H9 (cell line): ENCODE results near the gene IL20. TPM values are rescaled to one million over a fixed set of nuclear protein-coding genes. Genes with fewer than 3 reads are reported as not detected.
A peak's percentile ranks its signal among the peaks of the same experiment; 100 is the strongest.

Experiments used
- DNase-seq: peaks from one replicate; pipeline ENCODE4 v3.0.0-alpha.2; 2017
- H2AFZ ChIP-seq: one replicate; pipeline ENCODE4 v1.6.1; 2013; ENCODE audit warnings: mild to moderate bottlenecking, low read length, control low read depth, moderate library complexity
- H2AK5ac ChIP-seq: 2 replicates; pipeline ENCODE4 v1.6.1; 2013; ENCODE audit warnings: low read length, control low read depth, mixed read lengths; ENCODE audit not compliant: insufficient read length
- H2BK120ac ChIP-seq: one replicate; pipeline ENCODE4 v1.6.1; 2013; ENCODE audit warnings: low read depth, mild to moderate bottlenecking, low read length, control low read depth, inconsistent platforms; ENCODE audit not compliant: poor library complexity, severe bottlenecking
- H2BK12ac ChIP-seq: 2 replicates; pipeline ENCODE4 v1.6.1; 2013; ENCODE audit warnings: low read length, control low read depth, mixed read lengths, low read depth; ENCODE audit not compliant: insufficient read length
- H2BK15ac ChIP-seq: 2 replicates; pipeline ENCODE4 v1.6.1; 2013; ENCODE audit warnings: low read depth, low read length, control low read depth
- H2BK20ac ChIP-seq: one replicate; pipeline ENCODE4 v1.6.1; 2013; ENCODE audit warnings: low read depth, mild to moderate bottlenecking, low read length, control low read depth, inconsistent platforms; ENCODE audit not compliant: poor library complexity, severe bottlenecking
- H2BK5ac ChIP-seq: 2 replicates; pipeline ENCODE4 v1.6.1; 2013; ENCODE audit warnings: low read length, control low read depth, mixed read lengths; ENCODE audit not compliant: insufficient read length
- H3K14ac ChIP-seq: 2 replicates; pipeline ENCODE4 v1.6.1; 2013; ENCODE audit warnings: low read length, control low read depth; ENCODE audit not compliant: insufficient read depth
- H3K18ac ChIP-seq: 2 replicates; pipeline ENCODE4 v1.6.1; 2013; ENCODE audit warnings: low read depth, mild to moderate bottlenecking, mixed read lengths, low read length, control low read depth; ENCODE audit not compliant: insufficient read length
- H3K23ac ChIP-seq: 2 replicates; pipeline ENCODE4 v1.6.1; 2013; ENCODE audit warnings: low read length, control low read depth, mixed read lengths, low read depth; ENCODE audit not compliant: insufficient read length
- H3K23me2 ChIP-seq: 2 replicates; pipeline ENCODE4 v1.6.1; 2013; ENCODE audit warnings: low read depth, mild to moderate bottlenecking, mixed read lengths, low read length, control low read depth; ENCODE audit not compliant: insufficient read length, poor library complexity, severe bottlenecking
- H3K27ac ChIP-seq: 2 replicates; pipeline ENCODE4 v1.5.1; 2013; ENCODE audit warnings: low read length, control low read depth, mixed read lengths, low read depth; ENCODE audit not compliant: insufficient read length
- H3K27me3 ChIP-seq: 2 replicates; pipeline ENCODE4 v1.6.1; 2013; ENCODE audit warnings: low read length, control low read depth, inconsistent platforms; ENCODE audit not compliant: insufficient read depth
- H3K4ac ChIP-seq: 2 replicates; pipeline ENCODE4 v1.6.1; 2013; ENCODE audit warnings: low read depth, mild to moderate bottlenecking, control low read depth, inconsistent platforms, low read length, moderate library complexity
- H3K4me1 ChIP-seq: 2 replicates; pipeline ENCODE4 v1.6.1; 2013; ENCODE audit warnings: low read length, control low read depth, inconsistent platforms; ENCODE audit not compliant: insufficient read depth
- H3K4me2 ChIP-seq: 2 replicates; pipeline ENCODE4 v1.6.1; 2013; ENCODE audit warnings: low read length, control low read depth, mixed read lengths; ENCODE audit not compliant: insufficient read length, insufficient read depth
- H3K56ac ChIP-seq: 2 replicates; pipeline ENCODE4 v1.6.1; 2013; ENCODE audit warnings: low read depth, mild to moderate bottlenecking, mixed read lengths, low read length, control low read depth; ENCODE audit not compliant: insufficient read length
- H3K79me1 ChIP-seq: 2 replicates; pipeline ENCODE4 v1.6.1; 2013; ENCODE audit warnings: low read depth, mild to moderate bottlenecking, moderate library complexity, low read length, control low read depth, inconsistent platforms; ENCODE audit not compliant: insufficient read depth, poor library complexity, severe bottlenecking
- H3K79me2 ChIP-seq: 2 replicates; pipeline ENCODE4 v1.6.1; 2013; ENCODE audit warnings: low read length, control low read depth, inconsistent platforms; ENCODE audit not compliant: insufficient read depth
- H3K9ac ChIP-seq: 2 replicates; pipeline ENCODE4 v1.6.1; 2013; ENCODE audit warnings: low read length, control low read depth, mixed read lengths; ENCODE audit not compliant: insufficient read length; ENCODE audit errors: extremely low read depth
- H3K9me3 ChIP-seq: one replicate; pipeline ENCODE4 v1.6.1; 2013; ENCODE audit warnings: low read depth, low read length, inconsistent platforms; ENCODE audit not compliant: control insufficient read depth
- H3T11ph ChIP-seq: one replicate; pipeline ENCODE4 v1.6.1; 2013; ENCODE audit warnings: mild to moderate bottlenecking, low read length, control low read depth, inconsistent platforms
- H4K20me1 ChIP-seq: one replicate; pipeline ENCODE4 v1.6.1; 2013; ENCODE audit not compliant: control insufficient read depth, insufficient read length, insufficient read depth
- H4K5ac ChIP-seq: 2 replicates; pipeline ENCODE4 v1.6.1; 2013; ENCODE audit warnings: low read depth, mild to moderate bottlenecking, mixed read lengths, low read length, control low read depth; ENCODE audit not compliant: insufficient read length
- H4K8ac ChIP-seq: replicated peaks from 2 replicates; pipeline ENCODE4 v1.6.1; 2013; ENCODE audit warnings: low read length, control low read depth, mixed read lengths, low read depth; ENCODE audit not compliant: insufficient read length
- H4K91ac ChIP-seq: 2 replicates; pipeline ENCODE4 v1.6.1; 2013; ENCODE audit warnings: low read depth, mild to moderate bottlenecking, moderate library complexity, mixed read lengths, low read length, control low read depth; ENCODE audit not compliant: insufficient read length
- H3K27ac Mint-ChIP-seq, 3 experiments: 2 replicates in 2 of 3; 3 replicates in 1 of 3; pipeline ENCODE4 v1.8.0; 2020 to 2021; ENCODE audit warnings: mixed read lengths in 3 of 3, mild to moderate bottlenecking in 1 of 3, moderate library complexity in 1 of 3
- H3K27me3 Mint-ChIP-seq: 2 replicates; pipeline ENCODE4 v1.8.0; 2021; ENCODE audit warnings: low read depth, mild to moderate bottlenecking, moderate library complexity, mixed read lengths
- H3K36me3 Mint-ChIP-seq, 3 experiments: 2 replicates in 2 of 3; 3 replicates in 1 of 3; pipeline ENCODE4 v1.8.0; 2020 to 2021; ENCODE audit warnings: low read depth in 3 of 3, mixed read lengths in 3 of 3; ENCODE audit not compliant: insufficient read depth in 1 of 3
- H3K4me1 Mint-ChIP-seq, 2 experiments: 2 replicates each; pipeline ENCODE4 v1.8.0; 2020; ENCODE audit warnings: mixed read lengths in 2 of 2
- H3K4me3 Mint-ChIP-seq, 2 experiments: 2 replicates in 1 of 2; 3 replicates in 1 of 2; pipeline ENCODE4 v1.8.0; 2020 to 2021; ENCODE audit warnings: mild to moderate bottlenecking in 2 of 2, mixed read lengths in 2 of 2, moderate library complexity in 1 of 2
- H3K9me3 Mint-ChIP-seq, 2 experiments: 2 replicates in 1 of 2; 3 replicates in 1 of 2; pipeline ENCODE4 v1.8.0; 2020; ENCODE audit warnings: mild to moderate bottlenecking in 2 of 2, mixed read lengths in 2 of 2, moderate library complexity in 1 of 2
- CTCF ChIP-seq: fragments of 200-600 bp; sonication (generic); conservative IDR thresholded peaks from 3 replicates; pipeline ENCODE4 v1.8.0; 2021; ENCODE audit warnings: antibody characterized with exemption, mild to moderate bottlenecking
- WGBS: extraction: QIAGEN DNeasy Blood & Tissue Kit; methylation state at CpG from one replicate; pipeline ENCODE4 v1.1.7; 2013; ENCODE audit warnings: missing lambda C conversion rate, low lambda C conversion rate, mixed read lengths; ENCODE audit not compliant: insufficient read length; ENCODE audit errors: extremely low coverage; 5-methylcytosine and 5-hydroxymethylcytosine counted together
- total RNA-seq: library from RNA; stranded (reverse); gene quantifications from 2 replicates; pipeline ENCODE4 v1.2.1, GENCODE V29; 2021

Gene IL20
- total RNA-seq, 1 experiment from 2014 or later: not detected

- no peak overlapping the region for H2BK12ac ChIP-seq
- H3K4me3 Mint-ChIP-seq: no peak overlapping the region
- no peaks in the 10 kb centered on the region for H3K9me3 Mint-ChIP-seq
- no peak overlapping the region for H2BK20ac ChIP-seq
- H3K79me2 ChIP-seq: no peaks in the 10 kb centered on the region
- H3K4me1 ChIP-seq: no peaks in the 10 kb centered on the region
- no peak overlapping the region for H3K18ac ChIP-seq
- no peaks in the 10 kb centered on the region for H3K79me1 ChIP-seq
- 0 out of 7 replicates have a peak, but pooled peaks cover 0 to 2% (median 0%) of the 10 kb centered on the region in 3 experiments for H3K36me3 Mint-ChIP-seq
- no peak overlapping the region for H3K27ac ChIP-seq
- no peak overlapping the region for H3K56ac ChIP-seq
- no peak overlapping the region for H4K91ac ChIP-seq
- peak overlapping the region in 1 of 3 experiments; percentile 46; a peak in 2 of 7 replicates for H3K27ac Mint-ChIP-seq
- H3K4me1 Mint-ChIP-seq: peaks cover 6 to 9% of the 10 kb centered on the region in 2 experiments
- no peaks in the 10 kb centered on the region for H3K9me3 ChIP-seq
- H4K8ac ChIP-seq: no peak overlapping the region
- no peak overlapping the region for H3K23ac ChIP-seq
- no peak overlapping the region for H2BK15ac ChIP-seq
- H3K4ac ChIP-seq: no peak overlapping the region
- no peak overlapping the region for H3T11ph ChIP-seq
- H2BK120ac ChIP-seq: no peak overlapping the region
- H2AK5ac ChIP-seq: no peak overlapping the region
- TF ChIP-seq CTCF: no peak
- H2AFZ ChIP-seq: no peak overlapping the region
- no peaks in the 10 kb centered on the region for H4K20me1 ChIP-seq
- no peaks in the 10 kb centered on the region for H3K27me3 ChIP-seq
- no peak overlapping the region for H3K9ac ChIP-seq
- H3K27me3 Mint-ChIP-seq: no peaks in the 10 kb centered on the region; the same call in none of the 2 replicates
- no peaks in the 10 kb centered on the region for H3K23me2 ChIP-seq
- H3K14ac ChIP-seq: no peak overlapping the region
- H3K4me2 ChIP-seq: no peak overlapping the region
- no peak overlapping the region for H2BK5ac ChIP-seq
- no peak for DNase-seq
- no peak overlapping the region for H4K5ac ChIP-seq
- no CpG with 5 or more reads among the region's 4 CpGs for WGBS
Observed at GRCh38 chr1:206826394-206826793, 39.0 kb upstream of the IL20 start.
